T1000 (cell line): Measurements from ENCODE around the gene PBX1.
A peak's percentile ranks its signal among the peaks of the same experiment; 100 is the strongest.

ENCODE experiments used
- DNase-seq: peaks from one replicate; lab custom pipeline; 2025; ENCODE audit warnings: mixed read lengths; lab: John Stamatoyannopoulos, UW

Gene PBX1

DNA sequence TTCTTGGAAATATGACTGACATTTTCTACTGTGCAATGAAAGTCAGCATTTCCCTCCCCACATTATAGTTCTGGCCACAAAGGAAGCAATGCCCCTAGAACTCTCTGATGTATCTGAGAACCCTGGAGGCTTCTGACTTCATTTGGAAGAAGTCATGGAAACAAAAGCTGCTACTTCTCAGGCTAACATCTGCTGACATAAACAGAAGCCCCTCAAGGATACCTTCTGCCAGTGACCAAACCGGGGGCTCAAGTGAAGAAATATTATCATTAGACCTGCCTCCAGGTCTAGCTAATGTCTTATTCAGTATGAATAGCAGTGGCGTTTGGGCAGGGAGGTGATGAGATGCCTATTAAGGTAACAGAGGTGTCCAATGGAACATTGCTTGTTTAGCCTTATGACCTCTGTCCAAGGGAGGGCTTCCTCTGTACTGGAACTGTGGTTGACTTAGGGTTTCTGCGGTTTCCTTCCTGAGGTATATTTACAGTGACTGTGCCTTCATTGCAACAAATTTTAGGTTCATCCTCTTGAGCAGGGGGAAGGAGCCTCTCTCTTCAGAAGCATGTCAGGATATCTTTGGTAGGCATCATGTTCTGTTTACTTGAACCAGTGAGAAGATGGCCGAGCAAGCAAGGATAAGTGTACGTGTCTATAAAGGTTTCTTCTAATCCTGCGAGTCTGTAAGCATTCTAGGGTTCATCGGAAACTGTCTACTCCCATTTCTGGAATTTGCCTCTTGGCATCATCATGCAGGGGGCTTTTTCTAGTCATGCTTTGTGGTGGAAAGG, 161.7 kb downstream of the PBX1 start:
- DNase-seq: no peak

DNA sequence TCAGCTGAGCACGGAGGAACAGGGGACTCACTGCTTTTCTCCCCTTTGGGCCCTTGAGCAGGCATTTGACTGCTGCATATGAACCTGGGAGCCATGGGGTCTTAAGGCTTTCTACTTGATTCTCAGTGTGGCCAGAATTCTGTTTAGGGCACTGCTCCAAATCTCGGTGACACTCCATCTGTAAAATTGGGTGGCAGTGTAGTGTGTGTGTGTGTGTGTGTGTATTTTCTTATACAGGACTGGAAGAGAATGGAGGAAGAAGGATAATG, 162.2 kb downstream of the PBX1 start:
- DNase-seq: no peak

DNA sequence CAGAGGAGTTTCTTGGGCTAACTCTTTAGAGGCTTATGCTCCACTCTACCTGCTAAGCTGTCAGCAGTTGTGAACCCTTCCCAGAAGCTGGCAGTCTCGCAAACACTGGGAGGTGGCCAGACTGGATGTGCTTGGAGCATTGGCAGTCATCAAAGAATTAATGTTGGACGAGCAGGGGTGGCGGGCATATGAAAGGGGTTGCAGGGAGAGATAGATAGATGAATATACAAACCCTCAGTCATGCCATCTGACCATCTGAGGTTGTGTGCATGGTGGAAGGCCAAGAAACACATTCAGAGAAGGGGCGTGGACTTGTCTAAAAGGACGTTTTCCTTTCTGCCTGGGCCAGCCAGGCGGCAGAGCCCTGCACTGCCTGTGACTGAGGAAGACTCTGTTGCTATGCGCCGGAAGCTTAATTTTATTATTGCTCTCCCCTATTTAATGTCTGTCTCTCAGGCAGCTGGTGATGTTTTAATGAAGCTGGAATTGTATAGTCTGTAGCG, 164.4 kb downstream of the PBX1 start:
- DNase-seq: no peak

DNA sequence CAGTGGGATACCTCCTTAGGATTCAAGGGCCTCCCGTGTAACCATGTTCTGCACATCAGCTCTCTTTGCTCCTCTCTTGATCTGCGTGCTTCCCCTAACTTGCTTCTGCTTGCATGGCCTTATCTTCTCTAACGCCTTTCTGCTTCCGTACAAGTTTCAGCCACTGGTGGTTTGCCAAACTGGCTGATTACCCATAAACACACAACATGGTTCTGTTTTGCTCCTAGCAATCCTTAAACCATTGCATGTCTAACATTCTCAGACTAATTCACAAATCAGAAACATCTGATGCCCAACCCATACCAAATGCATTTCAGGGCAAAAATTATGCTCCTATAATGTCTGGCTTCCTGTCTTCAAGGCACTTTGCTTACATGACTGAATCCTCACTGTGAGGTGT, 166.4 kb downstream of the PBX1 start:
- no peak for DNase-seq

DNA sequence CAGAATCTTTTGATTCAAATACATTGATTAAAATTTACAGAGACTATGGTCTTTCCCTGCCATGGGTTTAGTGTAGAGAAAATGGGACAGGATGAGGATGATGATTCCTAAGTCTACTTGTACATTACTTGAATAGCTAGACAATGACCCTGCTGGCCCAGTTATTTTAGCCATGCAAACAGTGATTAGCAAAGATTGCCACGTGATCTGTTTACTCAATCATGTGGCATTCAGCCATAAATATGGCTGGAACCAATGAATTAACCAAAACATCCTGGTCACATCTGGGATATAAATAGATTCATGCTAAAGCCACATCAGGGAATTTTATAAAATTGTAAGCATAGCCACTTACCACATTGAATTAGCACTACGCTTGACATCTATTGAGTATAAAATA, 167.3 kb downstream of the PBX1 start:
- DNase-seq: peak; percentile 4

DNA sequence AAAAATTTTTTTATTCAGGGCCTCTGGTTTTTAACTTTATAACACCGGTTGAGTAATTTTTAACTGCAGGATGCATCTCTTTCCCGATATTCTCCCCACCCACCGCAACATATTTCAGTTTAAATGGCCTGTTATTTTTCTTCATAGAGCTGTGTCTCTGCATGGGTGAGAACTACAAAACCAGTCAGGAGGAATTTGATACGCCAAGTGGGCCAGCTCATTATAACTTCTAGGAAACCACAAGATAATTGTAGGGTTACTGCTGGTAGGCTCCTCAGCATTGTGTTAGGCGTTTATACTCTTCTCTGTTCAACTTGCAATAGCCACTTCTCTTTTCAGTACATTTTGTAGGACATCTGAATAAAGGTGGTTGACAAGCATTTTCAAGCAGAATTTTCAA, 169.7 kb downstream of the PBX1 start:
- DNase-seq: no peak

DNA sequence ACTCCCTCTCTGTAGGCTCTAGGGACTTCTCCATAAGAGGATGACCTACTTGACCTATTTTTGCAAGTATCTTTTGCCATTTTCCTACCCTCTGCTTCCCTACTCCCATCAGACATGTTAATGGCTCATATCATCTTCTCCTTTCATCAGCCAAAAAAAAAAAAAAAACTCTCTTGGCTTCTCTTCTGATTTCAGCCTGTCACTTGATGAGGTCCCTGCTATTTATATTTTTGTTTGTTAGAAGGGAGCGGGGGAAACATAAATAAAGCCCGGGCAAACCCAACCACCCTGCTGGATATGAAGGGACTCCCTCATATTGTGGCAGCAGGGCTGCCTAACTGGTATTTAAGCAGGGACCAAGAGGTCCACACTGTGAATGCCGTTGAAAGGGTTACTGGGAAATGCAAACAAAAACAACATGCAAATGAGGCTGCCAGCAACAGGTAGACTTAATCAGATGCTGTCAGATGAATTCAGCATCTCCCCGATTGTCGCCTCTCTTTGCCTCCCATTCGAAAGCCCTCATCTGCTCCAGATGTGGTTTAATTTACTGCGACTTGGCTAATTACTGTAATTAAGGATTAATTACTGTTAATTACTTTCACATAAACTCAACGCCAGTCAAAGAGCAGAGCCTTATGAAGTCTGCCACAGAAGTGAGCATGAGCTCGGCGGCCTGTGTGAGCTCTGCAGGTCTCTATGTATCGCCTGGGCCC, 172.3 kb downstream of the PBX1 start:
- no peak for DNase-seq

DNA sequence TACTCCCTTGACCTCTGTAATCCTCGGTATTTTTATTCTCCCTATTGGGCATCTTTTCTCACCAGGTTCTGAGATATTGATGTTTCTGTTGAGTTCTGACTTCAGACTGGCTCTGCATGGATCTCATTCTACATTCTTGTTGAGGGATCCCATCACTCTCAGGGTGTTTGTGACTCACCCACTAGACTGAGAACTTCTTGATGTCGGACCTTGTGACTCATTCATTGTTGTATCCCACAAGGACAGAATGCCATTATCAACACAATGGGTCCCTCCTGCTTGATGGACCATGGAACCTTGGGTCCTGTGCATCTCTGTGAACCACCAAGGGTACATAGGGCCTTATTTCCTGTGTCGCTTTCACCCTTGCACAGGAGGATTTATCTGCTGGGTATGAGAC, 174.1 kb downstream of the PBX1 start:
- no peak for DNase-seq

DNA sequence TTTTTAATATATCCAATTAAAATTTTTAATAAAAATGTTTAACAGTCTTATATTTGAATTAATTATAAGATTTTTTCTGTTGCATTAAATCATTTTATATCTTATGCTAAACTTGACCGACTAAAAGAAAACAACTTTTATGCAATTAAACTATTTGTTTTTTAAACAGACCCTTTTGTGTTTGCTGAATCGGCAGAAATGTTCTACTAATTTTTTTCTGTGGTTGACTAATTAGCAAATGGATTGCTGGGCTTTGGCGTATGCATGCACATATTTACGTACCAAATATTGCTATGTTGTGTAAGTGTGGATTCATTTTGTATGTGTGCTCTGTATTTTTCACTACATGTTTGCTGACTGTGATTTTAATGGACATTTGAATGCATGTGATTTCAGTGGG, 174.8 kb downstream of the PBX1 start:
- DNase-seq: no peak

DNA sequence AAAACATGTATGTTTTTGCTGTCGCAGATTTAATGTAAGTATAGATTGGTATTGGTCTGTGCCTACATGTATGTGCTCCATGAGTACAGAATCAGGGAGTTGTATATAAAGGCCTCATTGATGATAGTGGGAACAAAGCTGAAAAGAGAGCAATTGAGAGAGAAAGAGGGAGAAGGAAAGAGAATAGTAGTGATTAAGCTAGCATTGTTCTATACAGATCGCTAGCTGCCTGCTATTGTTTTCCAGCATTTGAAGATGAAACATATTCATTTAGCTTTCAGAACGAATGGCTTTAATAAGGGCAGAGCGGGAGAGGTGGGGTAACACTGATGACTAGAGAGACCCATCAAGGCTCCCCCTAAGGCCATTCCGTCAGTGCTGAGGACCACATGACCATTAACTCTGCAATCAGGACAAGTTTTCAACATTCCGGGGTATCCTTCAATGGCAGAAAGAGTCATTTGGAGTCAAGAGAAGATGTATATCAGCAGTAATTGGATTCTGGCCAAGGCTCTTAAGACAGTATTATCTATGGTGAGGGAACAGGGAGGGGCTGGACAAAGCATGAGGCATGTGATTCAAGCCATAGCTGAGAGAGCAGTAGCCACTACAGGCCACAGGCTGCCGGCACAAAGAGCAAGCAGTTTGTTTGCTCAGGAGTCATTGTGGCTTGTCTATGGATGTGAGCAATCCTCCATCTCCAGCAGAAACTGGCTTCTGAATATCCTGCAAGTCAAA, 176.5 kb downstream of the PBX1 start:
- DNase-seq: no peak

DNA sequence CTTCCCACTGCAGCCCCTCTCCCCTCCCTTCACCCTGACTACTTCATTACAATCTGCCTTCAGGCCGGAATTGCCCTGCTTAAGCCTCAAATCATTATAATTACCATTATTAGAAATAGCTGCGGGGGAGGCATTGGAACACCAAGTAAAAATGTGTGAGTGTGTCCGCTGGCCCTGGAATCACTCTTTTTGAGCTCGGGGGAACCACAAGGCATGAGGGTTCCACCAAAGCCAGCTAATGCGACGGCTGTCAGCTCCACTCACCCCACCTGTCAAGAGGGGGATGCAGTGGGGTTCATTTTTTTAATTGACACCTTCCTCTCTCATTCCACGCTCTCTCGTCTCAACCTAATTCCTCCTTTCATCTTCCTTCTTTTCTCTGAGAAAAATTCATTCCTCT, 177.2 kb downstream of the PBX1 start:
- no peak for DNase-seq

DNA sequence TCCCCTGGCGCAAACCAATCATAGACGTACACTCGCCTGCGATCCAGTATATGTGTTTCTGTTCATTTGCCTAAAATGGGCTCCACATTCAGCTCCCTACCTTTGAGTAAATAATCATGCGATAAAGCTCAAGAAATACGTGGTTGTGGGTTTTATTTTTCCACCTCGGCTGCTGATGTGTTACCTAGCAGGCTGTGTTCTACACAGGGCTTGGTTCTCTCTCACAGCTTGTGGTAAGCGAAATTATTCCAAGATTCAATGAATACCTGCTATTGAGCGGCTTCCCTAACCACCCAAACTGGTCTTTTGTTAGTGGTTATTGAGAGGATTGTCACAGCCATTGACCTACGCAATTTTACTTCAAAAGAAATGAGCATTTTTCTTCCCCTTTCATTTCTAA, 180.2 kb downstream of the PBX1 start:
- no peak for DNase-seq

DNA sequence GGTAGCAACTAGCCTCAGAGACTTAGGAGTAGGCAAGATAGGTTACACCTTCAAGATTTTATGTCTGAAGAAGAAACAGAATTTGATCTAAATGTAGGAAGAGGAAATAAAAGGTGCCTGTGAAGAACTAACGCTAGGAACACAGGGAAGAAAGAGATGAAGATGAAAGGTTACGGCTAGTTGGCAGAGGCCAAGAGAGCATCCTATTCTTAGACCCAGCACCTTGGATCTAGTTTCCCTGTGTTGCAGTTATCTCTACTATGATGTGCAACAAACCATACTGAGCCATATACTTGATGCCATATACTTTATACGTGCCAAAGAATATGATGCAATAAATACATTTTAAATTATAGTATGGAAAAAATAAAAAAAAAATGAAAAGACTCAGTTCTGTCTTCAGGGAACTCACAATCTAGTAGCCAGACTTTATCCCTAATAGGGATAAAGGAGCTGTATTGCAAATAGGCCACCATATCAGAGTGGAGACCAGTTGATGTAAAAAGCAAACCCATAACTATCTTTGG, 181.1 kb downstream of the PBX1 start:
- no peak for DNase-seq

DNA sequence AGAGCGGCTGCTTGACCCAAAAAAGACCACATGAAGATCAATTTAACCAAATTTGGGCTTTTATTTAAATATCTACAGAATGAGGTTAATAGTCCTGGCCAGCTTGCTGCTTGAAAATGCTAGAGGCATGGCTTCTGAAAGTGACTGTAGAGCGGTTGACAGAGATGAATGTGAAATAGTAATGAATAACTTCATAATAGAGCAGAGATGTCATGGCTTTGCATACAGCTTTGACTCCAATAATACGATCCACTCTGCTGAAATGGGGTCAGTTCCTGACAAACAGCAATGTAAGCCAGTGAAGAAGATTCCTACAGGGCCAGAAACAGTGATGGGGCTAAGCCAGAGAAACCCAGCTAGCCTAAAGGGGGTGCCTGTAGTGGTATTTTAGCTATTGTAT, 183.8 kb downstream of the PBX1 start:
- DNase-seq: no peak

DNA sequence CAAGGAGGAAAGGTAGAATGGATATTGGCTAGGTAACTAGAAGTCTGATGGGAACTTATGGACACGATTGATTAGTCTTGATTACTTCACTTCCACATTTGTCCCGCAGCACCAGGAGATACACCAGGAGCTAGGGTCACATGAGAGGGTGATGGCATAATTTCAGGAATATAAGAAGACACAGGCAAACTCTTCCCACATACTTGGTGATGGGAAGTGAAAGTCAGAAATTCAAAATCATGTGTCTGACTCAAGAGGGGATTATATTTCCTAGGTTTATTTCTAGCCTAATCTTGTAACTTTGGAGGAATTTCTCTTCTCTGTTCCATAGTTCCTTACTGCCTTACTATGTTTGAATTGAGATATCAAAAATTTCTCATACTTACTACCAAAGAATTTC, 185.0 kb downstream of the PBX1 start:
- no peak for DNase-seq

DNA sequence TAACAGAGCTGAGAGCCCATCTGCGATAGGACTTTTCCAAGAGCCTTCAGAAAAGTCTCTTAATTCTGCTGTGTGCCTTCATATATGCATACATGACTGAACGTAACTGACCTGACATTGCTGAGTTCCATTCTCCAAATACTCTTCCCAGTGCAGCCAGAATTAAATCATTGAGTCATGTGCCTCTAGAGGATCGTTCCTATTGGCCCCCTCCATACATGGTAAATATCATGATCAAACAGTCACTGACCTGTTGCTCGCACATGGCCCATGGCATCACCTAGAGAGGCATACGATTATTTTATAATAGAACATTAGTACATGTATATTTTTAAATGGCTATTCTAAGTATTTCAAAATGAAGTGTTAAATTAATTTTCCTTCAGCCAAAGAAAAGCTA, 186.8 kb downstream of the PBX1 start:
- DNase-seq: no peak

DNA sequence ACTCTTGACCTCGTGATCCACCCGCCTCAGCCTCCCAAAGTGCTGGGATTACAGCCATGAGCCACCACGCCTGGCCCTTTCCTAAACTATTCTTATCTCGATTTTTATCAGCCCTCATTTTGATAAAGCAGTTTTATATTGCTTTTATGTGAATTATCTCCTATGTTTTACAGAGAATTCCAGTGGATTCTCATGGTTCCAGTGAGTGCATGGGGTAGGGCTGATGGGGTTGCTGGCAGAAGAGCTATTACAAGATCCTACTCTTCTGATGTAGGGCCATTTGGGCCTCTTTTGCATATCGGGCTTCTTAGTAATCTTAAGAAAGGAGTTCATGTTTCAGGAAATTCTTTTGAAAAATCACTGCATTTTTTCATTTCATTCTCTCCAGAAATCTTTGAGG, 187.6 kb downstream of the PBX1 start:
- no peak for DNase-seq

DNA sequence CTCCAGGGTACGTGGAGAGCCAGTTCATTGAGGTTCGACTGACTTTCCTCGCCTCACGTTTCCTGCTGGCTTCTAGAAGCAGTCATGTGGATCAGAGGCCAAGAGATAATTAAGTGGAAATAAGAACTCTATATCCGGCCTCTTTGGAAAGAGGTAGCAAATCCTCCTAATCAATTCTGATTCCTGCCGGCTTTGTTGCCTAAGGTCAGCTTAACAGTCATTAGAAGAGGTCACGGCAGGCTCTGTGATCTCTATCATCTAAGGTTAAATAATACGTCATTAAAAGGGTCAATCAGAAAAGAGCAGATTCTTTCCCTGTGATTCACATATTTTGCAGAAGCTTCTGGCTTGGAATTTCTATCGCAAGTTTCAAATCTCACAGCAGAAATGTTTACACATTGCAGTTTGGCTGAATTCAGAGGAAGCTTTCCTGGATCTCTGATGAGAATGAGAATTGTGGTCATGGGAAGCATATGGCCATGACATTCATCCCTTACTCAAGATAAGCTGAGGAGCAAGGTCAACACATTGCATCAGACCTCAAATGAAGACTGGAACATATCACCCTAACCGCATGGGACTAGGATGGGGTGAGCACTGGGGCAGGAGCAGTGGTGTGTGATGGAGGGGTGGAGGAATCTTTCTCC, 189.4 kb downstream of the PBX1 start:
- no peak for DNase-seq

DNA sequence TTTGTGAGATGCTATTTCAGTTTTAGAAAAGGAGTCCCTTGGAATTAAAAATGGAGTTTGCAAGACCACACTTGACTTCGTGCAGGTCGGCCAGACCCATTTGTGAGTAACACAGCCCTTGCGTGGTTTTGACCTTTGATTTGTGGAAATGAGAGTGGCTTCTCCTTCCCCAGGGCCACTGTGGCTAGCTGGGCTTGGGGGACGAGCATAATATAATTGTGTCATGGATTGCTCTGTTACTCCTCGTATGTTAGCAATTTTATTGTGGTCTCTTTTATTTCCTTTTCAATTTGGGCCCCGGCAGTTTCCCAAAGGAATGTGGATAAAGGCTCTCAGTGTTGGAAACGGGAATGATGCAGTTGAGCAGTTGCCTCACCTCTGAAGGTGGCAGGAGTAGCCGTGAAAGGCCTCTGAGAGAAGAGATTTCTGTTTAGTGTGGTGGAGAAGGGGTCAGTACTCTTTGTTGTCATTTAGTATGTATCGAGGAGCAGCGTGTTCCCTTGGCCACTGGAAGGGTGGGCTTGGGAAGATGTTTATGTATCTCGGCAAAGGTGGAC, 194.6 kb downstream of the PBX1 start:
- no peak for DNase-seq

DNA sequence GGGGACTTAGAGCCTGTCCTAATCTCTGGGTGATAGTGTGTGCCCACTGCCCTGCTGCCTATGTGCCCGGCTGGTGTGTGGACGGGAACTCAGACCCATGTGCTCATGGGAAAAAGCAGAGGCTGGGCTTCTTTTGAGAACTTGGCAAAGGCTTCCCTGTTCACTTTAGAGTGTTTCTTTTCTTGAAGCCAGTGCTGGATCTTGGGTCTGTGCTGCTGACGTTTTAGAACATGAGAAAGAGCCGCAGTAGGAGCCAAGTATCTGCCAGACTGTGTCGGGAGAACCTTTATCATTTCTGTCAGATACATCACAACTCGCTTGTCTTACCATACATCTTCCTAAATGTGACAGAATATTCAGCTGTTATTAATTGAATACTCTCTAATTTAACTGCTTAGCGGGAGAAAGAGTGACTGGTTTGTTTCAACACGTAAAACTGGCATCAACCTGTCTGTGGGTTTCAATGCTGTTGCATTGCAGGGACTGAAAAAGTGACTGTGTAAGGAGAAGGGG, 195.2 kb downstream of the PBX1 start:
- no peak for DNase-seq

DNA sequence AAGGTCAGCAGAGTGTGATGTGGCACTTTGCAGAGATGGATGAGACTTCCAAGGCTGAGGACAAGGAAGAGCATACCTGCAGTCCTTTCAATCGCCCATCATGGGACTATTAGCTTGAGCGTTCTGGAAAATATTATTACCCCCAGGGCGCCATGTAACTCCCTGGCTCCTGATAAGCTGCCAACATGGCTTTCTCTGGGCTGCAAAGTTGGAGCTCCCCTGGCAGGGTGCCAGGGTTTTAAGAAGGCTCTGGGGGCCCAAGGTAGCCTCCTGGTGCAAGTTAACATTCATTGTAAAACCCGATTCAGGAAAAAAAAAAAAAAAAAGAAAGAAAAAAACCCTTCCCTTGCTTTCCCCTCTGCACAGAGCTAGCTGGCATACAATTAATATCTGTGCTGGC, 196.7 kb downstream of the PBX1 start:
- no peak for DNase-seq

DNA sequence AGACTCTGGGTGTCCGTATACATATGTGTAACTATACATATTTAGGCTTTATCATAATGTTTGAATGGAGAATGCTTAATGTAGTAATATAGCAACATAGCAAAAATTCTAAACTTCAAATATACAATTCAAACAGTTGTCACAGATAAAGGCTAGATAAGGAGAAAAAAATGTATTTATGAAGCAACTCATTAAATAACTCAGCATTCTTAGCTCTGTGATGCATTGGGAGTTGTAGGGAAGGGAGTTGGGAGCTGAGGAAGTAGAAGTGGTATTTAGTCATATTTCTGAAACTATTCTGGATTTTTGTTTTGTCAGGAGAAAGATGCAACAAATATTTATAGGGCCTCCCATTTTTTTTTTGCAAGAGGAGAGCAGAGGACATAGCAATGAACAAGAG, 197.8 kb downstream of the PBX1 start:
- no peak for DNase-seq
